ENCODE measurements around the gene CYP2A6. TPM values are rescaled to one million over a fixed set of nuclear protein-coding genes. Genes with fewer than 3 reads are reported as not detected.

Gene CYP2A6
- total and polyA plus RNA-seq, 7 experiments from 2014 or later = 0.19 to 0.43 (median 0.27) TPM; not detected in 4

- Mint-ChIP-seq H3K4me3 (peak overlapping the region; percentile 81 to 100 (median 90)), H3K9me3 (no peaks in the 10 kb centered on the region), H3K27ac (peak overlapping the region; percentile 95 to 99 (median 98)), H3K36me3 (peaks cover 0 to 39% (median 6%) of the 10 kb centered on the region in 5 donors), H3K4me1 (peaks cover 68 to 98% (median 85%) of the 10 kb centered on the region in 7 donors), H3K27me3 (peaks cover 0 to 4% (median 0%) of the 10 kb centered on the region in 5 donors)
- peaks cover 67 to 78% of the 10 kb centered on the region in 2 donors for H3K4me1 ChIP-seq (ENCODE audit: control insufficient read depth in 2 of 2, insufficient read depth in 2 of 2, low read length in 2 of 2)
- ChIA-PET POLR2A (interaction anchor here (0.7 to 8.7 kb wide), 10 partner anchors 9 to 163 kb away, joined by 3 to 84 read pairs (median 7); partner anchors contain the start of genes ACTMAP, COQ8B, EGLN2 and ITPKC), CTCF (interaction anchor here (0.6 to 3.4 kb wide), 13 partner anchors 8 to 642 kb away, joined by 3 to 15 read pairs (median 3); partner anchors contain the start of genes ACTMAP, EGLN2 and RAB4B)
- DNase-seq (peak; percentile 65 to 88 (median 81)), ATAC-seq (peak; percentile 71)
- no peaks in the 10 kb centered on the region for H3K27me3 ChIP-seq (ENCODE audit: control insufficient read depth in 2 of 2, insufficient read depth in 2 of 2, low read length in 2 of 2)
- peak overlapping the region; percentile 87 for H3K27ac ChIP-seq (ENCODE audit: low read depth, low read length)
- H3K36me3 ChIP-seq (ENCODE audit: control insufficient read depth in 2 of 3, insufficient read depth in 3 of 3, low read length in 3 of 3) = peaks cover 0 to 28% (median 8%) of the 10 kb centered on the region in 3 experiments
- no peaks in the 10 kb centered on the region for H3K9me3 ChIP-seq (ENCODE audit: control insufficient read depth in 2 of 3, low read length in 3 of 3)
- H3K4me3 ChIP-seq (ENCODE audit: low read length) = peak overlapping the region; percentile 53
- intact Hi-C loops (cut with micrococcal nuclease) = loop anchor here (1.0 kb wide), 1 partner anchor 8 kb away; no protein-coding TSS in a partner anchor
Measured at GRCh38 chr19:40806423-40807146, 43.7 kb downstream of the CYP2A6 start.

- Mint-ChIP-seq H3K4me3 (peak overlapping the region; percentile 80 to 100 (median 94)), H3K9me3 (no peaks in the 10 kb centered on the region), H3K27me3 (no peaks in the 10 kb centered on the region), H3K4me1 (peaks cover 62 to 99% (median 81%) of the 10 kb centered on the region in 7 donors), H3K36me3 (peaks cover 0 to 40% (median 8%) of the 10 kb centered on the region in 5 donors), H3K27ac (peak overlapping the region; percentile 95 to 99 (median 98))
- ChIA-PET POLR2A (interaction anchor here (0.5 to 8.7 kb wide), 12 partner anchors 8 to 115 kb away, joined by 3 to 84 read pairs (median 8); partner anchors contain the start of genes ACTMAP, COQ8B, EGLN2 and ITPKC), CTCF (interaction anchor here (0.6 to 3.4 kb wide), 8 partner anchors 11 to 431 kb away, joined by 3 to 15 read pairs (median 6); partner anchors contain the start of gene ACTMAP)
- no peak for ATAC-seq
- DNase-seq = peak in 6 of 9 donors; percentile 37 to 60 (median 50)
- H3K4me1 ChIP-seq (ENCODE audit: control insufficient read depth in 2 of 2, insufficient read depth in 2 of 2, low read length in 2 of 2) = peaks cover 77 to 85% of the 10 kb centered on the region in 2 donors
- no peaks in the 10 kb centered on the region for H3K9me3 ChIP-seq (ENCODE audit: control insufficient read depth in 2 of 3, low read length in 3 of 3)
- H3K36me3 ChIP-seq (ENCODE audit: control insufficient read depth in 2 of 3, insufficient read depth in 3 of 3, low read length in 3 of 3) = peaks cover 0 to 38% (median 8%) of the 10 kb centered on the region in 3 experiments
- H3K27me3 ChIP-seq (ENCODE audit: control insufficient read depth in 2 of 2, insufficient read depth in 2 of 2, low read length in 2 of 2) = no peaks in the 10 kb centered on the region
- intact Hi-C loops (cut with micrococcal nuclease) = no loop called here
- peak overlapping the region; percentile 87 for H3K27ac ChIP-seq (ENCODE audit: low read depth, low read length)
- H3K4me3 ChIP-seq (ENCODE audit: low read length) = peak overlapping the region; percentile 54
Measured at GRCh38 chr19:40805258-40805868, 44.9 kb downstream of the CYP2A6 start.

GRCh38 chr19:40804783-40805242 lies 45.4 kb downstream of the CYP2A6 start:
- peak overlapping the region; percentile 87 for H3K27ac ChIP-seq (ENCODE audit: low read depth, low read length)
- peaks cover 79 to 81% of the 10 kb centered on the region in 2 donors for H3K4me1 ChIP-seq (ENCODE audit: control insufficient read depth in 2 of 2, insufficient read depth in 2 of 2, low read length in 2 of 2)
- peak overlapping the region; percentile 95 to 99 (median 98) for H3K27ac Mint-ChIP-seq
- H3K27me3 Mint-ChIP-seq = no peaks in the 10 kb centered on the region
- peak overlapping the region; percentile 54 for H3K4me3 ChIP-seq (ENCODE audit: low read length)
- H3K9me3 Mint-ChIP-seq = no peaks in the 10 kb centered on the region
- H3K4me3 Mint-ChIP-seq = peak overlapping the region; percentile 80 to 100 (median 94)
- intact Hi-C loops (cut with micrococcal nuclease) = loop anchor here (1.0 to 5.0 kb wide), 8 partner anchors 14 to 547 kb away; partner anchors contain the start of genes SNRPA (in 2 of the 2), RAB4B (in 1 of the 2), SERTAD3 (in 1 of the 2) and TGFB1 (in 1 of the 2)
- peaks cover 63 to 98% (median 84%) of the 10 kb centered on the region in 7 donors for H3K4me1 Mint-ChIP-seq
- DNase-seq = no peak
- no peaks in the 10 kb centered on the region for H3K9me3 ChIP-seq (ENCODE audit: control insufficient read depth in 2 of 3, low read length in 3 of 3)
- no peaks in the 10 kb centered on the region for H3K27me3 ChIP-seq (ENCODE audit: control insufficient read depth in 2 of 2, insufficient read depth in 2 of 2, low read length in 2 of 2)
- CTCF ChIA-PET = interaction anchor here (0.6 to 3.4 kb wide), 5 partner anchors 12 to 431 kb away, joined by 3 to 15 read pairs (median 10); no protein-coding TSS in a partner anchor
- POLR2A ChIA-PET = interaction anchor here (0.5 to 8.7 kb wide), 11 partner anchors 7 to 114 kb away, joined by 3 to 84 read pairs (median 8); partner anchors contain the start of genes ACTMAP, COQ8B, EGLN2 and ITPKC
- peaks cover 0 to 42% (median 8%) of the 10 kb centered on the region in 5 donors for H3K36me3 Mint-ChIP-seq
- H3K36me3 ChIP-seq (ENCODE audit: control insufficient read depth in 2 of 3, insufficient read depth in 3 of 3, low read length in 3 of 3) = peaks cover 0 to 44% (median 8%) of the 10 kb centered on the region in 3 experiments
- no peak for ATAC-seq

- peak overlapping the region; percentile 54 for H3K4me3 ChIP-seq (ENCODE audit: low read length)
- H3K9me3 ChIP-seq (ENCODE audit: control insufficient read depth in 2 of 3, low read length in 3 of 3) = no peaks in the 10 kb centered on the region
- ChIA-PET POLR2A (interaction anchor here (1.0 to 8.7 kb wide), 7 partner anchors 7 to 459 kb away, joined by 6 to 84 read pairs (median 8); partner anchors contain the start of genes ACTMAP, EGLN2, RAB4B and SNRPA), CTCF (interaction anchor here (0.6 to 3.4 kb wide), 3 partner anchors 15 to 141 kb away, joined by 3 to 15 read pairs (median 10); no protein-coding TSS in a partner anchor)
- Mint-ChIP-seq H3K9me3 (no peaks in the 10 kb centered on the region), H3K27ac (peak overlapping the region; percentile 95 to 99 (median 98)), H3K27me3 (no peaks in the 10 kb centered on the region), H3K4me3 (peak overlapping the region; percentile 80 to 100 (median 94)), H3K36me3 (peaks cover 0 to 42% (median 8%) of the 10 kb centered on the region in 5 donors), H3K4me1 (peaks cover 64 to 92% (median 84%) of the 10 kb centered on the region in 7 donors)
- H3K27me3 ChIP-seq (ENCODE audit: control insufficient read depth in 2 of 2, insufficient read depth in 2 of 2, low read length in 2 of 2) = no peaks in the 10 kb centered on the region
- H3K4me1 ChIP-seq (ENCODE audit: control insufficient read depth in 2 of 2, insufficient read depth in 2 of 2, low read length in 2 of 2) = peaks cover 78 to 79% of the 10 kb centered on the region in 2 donors
- H3K36me3 ChIP-seq (ENCODE audit: control insufficient read depth in 2 of 3, insufficient read depth in 3 of 3, low read length in 3 of 3) = peaks cover 0 to 43% (median 8%) of the 10 kb centered on the region in 3 experiments
- peak overlapping the region; percentile 87 for H3K27ac ChIP-seq (ENCODE audit: low read depth, low read length)
- ATAC-seq (peak; percentile 55), DNase-seq (peak in 8 of 9 donors; percentile 48 to 90 (median 82))
- intact Hi-C loops (cut with micrococcal nuclease) = loop anchor here (1.0 to 5.0 kb wide), 8 partner anchors 15 to 548 kb away; partner anchors contain the start of genes SNRPA (in 2 of the 2), RAB4B (in 1 of the 2), SERTAD3 (in 1 of the 2) and TGFB1 (in 1 of the 2)
Measured at GRCh38 chr19:40803857-40804782, 46.1 kb downstream of the CYP2A6 start.

GRCh38 chr19:40803170-40803856 lies 46.9 kb downstream of the CYP2A6 start:
- peaks cover 66 to 88% (median 83%) of the 10 kb centered on the region in 7 donors for H3K4me1 Mint-ChIP-seq
- intact Hi-C loops (cut with micrococcal nuclease) = loop anchor here (5.0 kb wide), 3 partner anchors 361 to 549 kb away; partner anchors contain the start of genes SERTAD3 (in 1 of the 2) and TGFB1 (in 1 of the 2)
- H3K36me3 Mint-ChIP-seq = peaks cover 0 to 46% (median 8%) of the 10 kb centered on the region in 5 donors
- CTCF ChIA-PET = interaction anchor here (0.6 kb wide), 1 partner anchor 140 kb away, joined by 3 read pairs; no protein-coding TSS in a partner anchor
- H3K4me3 Mint-ChIP-seq = peak overlapping the region; percentile 80 to 100 (median 94)
- H3K27me3 Mint-ChIP-seq = no peaks in the 10 kb centered on the region
- no peaks in the 10 kb centered on the region for H3K9me3 Mint-ChIP-seq
- peak overlapping the region; percentile 54 for H3K4me3 ChIP-seq (ENCODE audit: low read length)
- H3K27me3 ChIP-seq (ENCODE audit: control insufficient read depth in 2 of 2, insufficient read depth in 2 of 2, low read length in 2 of 2) = no peaks in the 10 kb centered on the region
- ATAC-seq (no peak), DNase-seq (no peak)
- POLR2A ChIA-PET = interaction anchor here (0.9 to 8.7 kb wide), 8 partner anchors 8 to 460 kb away, joined by 3 to 84 read pairs (median 6); partner anchors contain the start of genes ACTMAP, RAB4B and SNRPA
- peak overlapping the region; percentile 95 to 99 (median 98) for H3K27ac Mint-ChIP-seq
- peaks cover 0 to 36% (median 6%) of the 10 kb centered on the region in 3 experiments for H3K36me3 ChIP-seq (ENCODE audit: control insufficient read depth in 2 of 3, insufficient read depth in 3 of 3, low read length in 3 of 3)
- peak overlapping the region; percentile 87 for H3K27ac ChIP-seq (ENCODE audit: low read depth, low read length)
- peaks cover 76 to 79% of the 10 kb centered on the region in 2 donors for H3K4me1 ChIP-seq (ENCODE audit: control insufficient read depth in 2 of 2, insufficient read depth in 2 of 2, low read length in 2 of 2)
- no peaks in the 10 kb centered on the region for H3K9me3 ChIP-seq (ENCODE audit: control insufficient read depth in 2 of 3, low read length in 3 of 3)

Measured in naive thymus-derived CD4-positive, alpha-beta T cell (primary cell).